GM19023 (cell line): Measurements from ENCODE around the gene TREH.

ENCODE experiments used
- ATAC-seq: cut with Tn5 transposase; IDR thresholded peaks from one replicate; pipeline ENCODE4 v1.9.1; 2021; ENCODE audit warnings: mild to moderate bottlenecking, moderate library complexity; ENCODE audit not compliant: unreplicated experiment

TREH gene

GRCh38 chr11:118672846-118673245 is 6.6 kb downstream of the TREH start:
- ATAC-seq: no peak

- no peak for ATAC-seq
These were observed 8.2 kb downstream of the TREH start for GRCh38 chr11:118671254-118671653.

- no peak for ATAC-seq
These were observed 9.4 kb downstream of the TREH start for GRCh38 chr11:118670063-118670462.

GRCh38 chr11:118666371-118666770 is 13.1 kb downstream of the TREH start:
- ATAC-seq: no peak

- no peak for ATAC-seq
These were observed 15.5 kb downstream of the TREH start for GRCh38 chr11:118663902-118664301.

- ATAC-seq: no peak
These were observed 16.1 kb downstream of the TREH start for GRCh38 chr11:118663381-118663780.

- ATAC-seq: no peak
These were observed 16.8 kb downstream of the TREH start for GRCh38 chr11:118662401-118663271.

- no peak for ATAC-seq
These were observed 17.8 kb downstream of the TREH start for GRCh38 chr11:118661425-118662301.

- no peak for ATAC-seq
These were observed 18.6 kb downstream of the TREH start for GRCh38 chr11:118660681-118661424.

GRCh38 chr11:118659953-118660680 is 19.3 kb downstream of the TREH start:
- ATAC-seq: no peak

- ATAC-seq: peak; percentile 66
These were observed 20.0 kb downstream of the TREH start for GRCh38 chr11:118659314-118659952.

- no peak for ATAC-seq
These were observed 20.8 kb downstream of the TREH start for GRCh38 chr11:118658429-118659313.

- no peak for ATAC-seq
These were observed 21.6 kb downstream of the TREH start for GRCh38 chr11:118657709-118658428.

- ATAC-seq: no peak
These were observed 22.2 kb downstream of the TREH start for GRCh38 chr11:118657238-118657637.

- no peak for ATAC-seq
These were observed 22.8 kb downstream of the TREH start for GRCh38 chr11:118656563-118657165.

- no peak for ATAC-seq
These were observed 23.8 kb downstream of the TREH start for GRCh38 chr11:118655486-118656190.

GRCh38 chr11:118653684-118654390 is 25.6 kb downstream of the TREH start:
- no peak for ATAC-seq
